Keratinocyte (primary cell): Measurements from ENCODE around the gene TNS3. TPM values are rescaled to one million over a fixed set of nuclear protein-coding genes. Genes with fewer than 3 reads are reported as not detected.

Experiments
- DNase-seq: peaks from one replicate; pipeline ENCODE4 v3.0.0-alpha.2; 2011; ENCODE audit warnings: low read depth, missing footprints, low spot score
- FAIRE-seq: peaks from 2 replicates; lab custom pipeline; 2011; peaks lifted over from hg19 to GRCh38; lab: Jason Lieb, UNC
- H2AFZ ChIP-seq: 2 replicates; pipeline ENCODE4 v1.6.0; 2012; ENCODE audit warnings: low read length, control low read depth, inconsistent platforms; ENCODE audit not compliant: control insufficient read depth
- H3K27ac ChIP-seq: 2 replicates; pipeline ENCODE4 v1.5.1; 2011; ENCODE audit warnings: low read length; ENCODE audit not compliant: control insufficient read depth, insufficient read depth
- H3K27me3 ChIP-seq: 3 replicates; pipeline ENCODE4 v1.6.0; 2011; ENCODE audit warnings: low read length; ENCODE audit not compliant: control insufficient read depth, insufficient read depth; ENCODE audit errors: extremely low read depth
- H3K36me3 ChIP-seq, 2 experiments: 2 replicates in 1 of 2; 3 replicates in 1 of 2; pipeline ENCODE4 v1.5.1; 2011; ENCODE audit warnings: low read length in 2 of 2, mild to moderate bottlenecking in 1 of 2; ENCODE audit not compliant: control insufficient read depth in 2 of 2, insufficient read depth in 2 of 2; ENCODE audit errors: extremely low read depth in 1 of 2
- H3K4me1 ChIP-seq: 3 replicates; pipeline ENCODE4 v1.5.1; 2011; ENCODE audit warnings: low read length; ENCODE audit not compliant: control insufficient read depth, insufficient read depth; ENCODE audit errors: extremely low read depth
- H3K4me2 ChIP-seq: 3 replicates; pipeline ENCODE4 v1.6.0; 2011; ENCODE audit warnings: low read depth, low read length; ENCODE audit not compliant: control insufficient read depth, insufficient read depth; ENCODE audit errors: extremely low read depth
- H3K4me3 ChIP-seq, 3 experiments: fragments of 200-600 bp in 1 of 3; sonication (generic) in 1 of 3; 2 replicates in 2 of 3; 3 replicates in 1 of 3; pipeline ENCODE4 v1.5.1; 2011 to 2016; ENCODE audit warnings: low read length in 3 of 3, mild to moderate bottlenecking in 3 of 3, control low read depth in 2 of 3, inconsistent platforms in 1 of 3, low read depth in 1 of 3, mixed read lengths in 1 of 3, mixed run types in 1 of 3, moderate library complexity in 1 of 3; ENCODE audit not compliant: control insufficient read depth in 2 of 3, insufficient read depth in 2 of 3; ENCODE audit errors: extremely low read depth in 1 of 3
- H3K79me2 ChIP-seq: 2 replicates; pipeline ENCODE4 v1.6.0; 2012; ENCODE audit warnings: low read length; ENCODE audit not compliant: control insufficient read depth, insufficient read depth
- H3K9ac ChIP-seq: 3 replicates; pipeline ENCODE4 v1.6.0; 2011; ENCODE audit warnings: low read length; ENCODE audit not compliant: control insufficient read depth, insufficient read depth; ENCODE audit errors: extremely low read depth
- H3K9me1 ChIP-seq: 3 replicates; pipeline ENCODE4 v1.6.0; 2011; ENCODE audit warnings: low read length; ENCODE audit not compliant: control insufficient read depth, insufficient read depth; ENCODE audit errors: extremely low read depth
- H3K9me3 ChIP-seq: 2 replicates; pipeline ENCODE4 v1.5.1; 2012; ENCODE audit warnings: low read depth, low read length; ENCODE audit not compliant: control insufficient read depth
- H4K20me1 ChIP-seq: 3 replicates; pipeline ENCODE4 v1.6.0; 2011; ENCODE audit warnings: low read length; ENCODE audit not compliant: control insufficient read depth, insufficient read depth; ENCODE audit errors: extremely low read depth
- CTCF ChIP-seq, 3 experiments: IDR thresholded peaks in 1 of 3; conservative IDR thresholded peaks in 1 of 3; optimal IDR thresholded peaks in 1 of 3; 2 replicates in 2 of 3; 3 replicates in 1 of 3; pipeline versions ENCODE3 to v1.5.1; 2011; ENCODE audit warnings: low read length in 3 of 3, mild to moderate bottlenecking in 3 of 3, moderate library complexity in 2 of 3, control low read depth in 1 of 3, inconsistent platforms in 1 of 3; ENCODE audit not compliant: insufficient read depth in 2 of 3; ENCODE audit errors: extremely low read depth in 1 of 3
- EZH2 ChIP-seq: IDR thresholded peaks from one replicate; pipeline ENCODE4 v1.6.1; 2012; ENCODE audit warnings: inconsistent platforms, mild to moderate bottlenecking, low read length, moderate library complexity
- dilution Hi-C: fragments of 300-500 bp; cut with MboI; formaldehyde crosslinking; loops from one replicate; pipeline ENCODE4 v1.7.0; 2020; ENCODE audit warnings: low sequenced_read_pairs; ENCODE audit not compliant: extremely low pct_ligation_motif_present
- polyA plus RNA-seq, 5 experiments: library from polyadenylated mRNA; depleted of rRNA in 3 of 5; stranded (reverse) in 3 of 5; stranded (forward) in 1 of 5; unstranded in 1 of 5; fragments of >200 nt; gene quantifications; 1 replicate in 1 of 5; 2 replicates in 3 of 5; 3 replicates in 1 of 5; pipeline versions ENCODE4 v1.2.1 to v1.2.3, GENCODE V29; 2011 to 2012; ENCODE audit warnings: missing spikeins in 2 of 5, low read depth in 1 of 5, low replicate concordance in 1 of 5

Gene TNS3
- polyA plus RNA-seq, 1 donor (not counting 4 experiments of a cell fraction or from before 2014, with no cell fraction given): 3.9 TPM

GRCh38 chr7:47489624-47490023 lies 92.3 kb downstream of the TNS3 start:
- Histone ChIP-seq H3K9ac (no peak overlapping the region), H4K20me1 (no peaks in the 10 kb centered on the region), H3K4me3 (no peak overlapping the region), H3K4me1 (peaks cover 10% of the 10 kb centered on the region), H3K27me3 (no peaks in the 10 kb centered on the region), H3K36me3 (no peaks in the 10 kb centered on the region), H2AFZ (no peak overlapping the region), H3K79me2 (no peaks in the 10 kb centered on the region), H3K9me3 (no peaks in the 10 kb centered on the region), H3K27ac (no peak overlapping the region), H3K4me2 (no peak overlapping the region), H3K9me1 (no peaks in the 10 kb centered on the region)
- TF ChIP-seq CTCF (optimal IDR thresholded peaks at IDR 0.05 in 1 of 3, IDR thresholded peaks at IDR 0.05 in 1 of 3, conservative IDR thresholded peaks at IDR 0.05 in 1 of 3; ENCODE audit: extremely low read depth in 1 of 3, insufficient read depth in 2 of 3, low read length in 3 of 3): no peak
- no peak for TF ChIP-seq EZH2
- DNase-seq (no peak), FAIRE-seq (no peak)
- dilution Hi-C loops: loop anchor here (10.0 kb wide), 1 partner anchor 45 kb away; no protein-coding TSS in a partner anchor

GRCh38 chr7:47488969-47489342 lies 93.0 kb downstream of the TNS3 start:
- no peak for TF ChIP-seq EZH2
- TF ChIP-seq CTCF (optimal IDR thresholded peaks at IDR 0.05 in 1 of 3, IDR thresholded peaks at IDR 0.05 in 1 of 3, conservative IDR thresholded peaks at IDR 0.05 in 1 of 3; ENCODE audit: extremely low read depth in 1 of 3, insufficient read depth in 2 of 3, low read length in 3 of 3): no peak
- Histone ChIP-seq H2AFZ (no peak overlapping the region), H3K79me2 (no peaks in the 10 kb centered on the region), H3K27ac (no peak overlapping the region), H3K4me2 (no peak overlapping the region), H3K4me3 (no peak overlapping the region), H4K20me1 (no peaks in the 10 kb centered on the region), H3K4me1 (peaks cover 4% of the 10 kb centered on the region), H3K9me1 (no peaks in the 10 kb centered on the region), H3K9me3 (no peaks in the 10 kb centered on the region), H3K36me3 (no peaks in the 10 kb centered on the region), H3K27me3 (no peaks in the 10 kb centered on the region), H3K9ac (no peak overlapping the region)
- dilution Hi-C loops: loop anchor here (10.0 kb wide), 1 partner anchor 46 kb away; no protein-coding TSS in a partner anchor
- FAIRE-seq (no peak), DNase-seq (no peak)
